HG03521 (cell line): Measurements from ENCODE around the gene SMARCB1.
"Not testable (repeated sequence)": the region's sequence is repeated elsewhere in the genome, so short reads cannot be mapped to it uniquely, and the experiment has no call there.

Source experiments
- ATAC-seq: cut with Tn5 transposase; IDR thresholded peaks from one replicate; pipeline ENCODE4 v1.9.1; 2021; ENCODE audit warnings: mild to moderate bottlenecking, moderate library complexity; ENCODE audit not compliant: unreplicated experiment

SMARCB1 gene

DNA sequence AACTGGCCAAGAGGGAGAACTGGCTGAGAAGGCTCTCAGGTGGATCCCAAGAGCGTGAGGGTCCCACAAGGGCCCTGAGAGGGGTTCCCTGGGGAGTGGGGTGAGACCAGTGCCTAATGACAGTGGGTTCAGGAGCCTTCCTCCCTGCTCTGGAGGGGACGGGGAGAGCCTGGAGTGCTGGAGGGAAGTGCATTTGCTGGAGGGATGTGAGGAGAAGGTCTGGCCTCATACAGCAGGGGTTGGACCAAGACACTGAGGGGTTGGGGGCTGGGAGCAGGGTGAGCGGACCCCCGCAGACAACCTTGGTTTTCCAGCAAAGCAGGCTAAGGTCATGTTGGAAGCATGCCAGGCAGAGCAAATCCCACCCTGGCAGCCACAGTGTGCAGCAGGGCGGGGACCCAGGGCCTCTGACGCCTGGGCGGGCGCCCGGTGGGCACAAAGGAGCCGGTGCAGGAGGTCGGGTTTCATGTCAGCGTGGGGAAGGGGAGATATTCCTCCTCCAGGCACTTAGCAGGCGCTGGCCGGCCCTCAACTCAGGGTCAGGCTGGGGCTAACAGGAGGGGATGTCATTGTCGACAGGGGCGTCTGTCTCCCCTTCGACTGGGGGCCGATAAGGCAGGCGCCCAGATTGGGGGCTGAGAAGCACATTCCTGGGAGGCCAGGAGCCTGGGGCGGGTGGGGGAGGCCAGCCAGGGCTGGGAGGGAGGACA is 55.1 kb downstream of the SMARCB1 start:
- ATAC-seq: no peak

DNA sequence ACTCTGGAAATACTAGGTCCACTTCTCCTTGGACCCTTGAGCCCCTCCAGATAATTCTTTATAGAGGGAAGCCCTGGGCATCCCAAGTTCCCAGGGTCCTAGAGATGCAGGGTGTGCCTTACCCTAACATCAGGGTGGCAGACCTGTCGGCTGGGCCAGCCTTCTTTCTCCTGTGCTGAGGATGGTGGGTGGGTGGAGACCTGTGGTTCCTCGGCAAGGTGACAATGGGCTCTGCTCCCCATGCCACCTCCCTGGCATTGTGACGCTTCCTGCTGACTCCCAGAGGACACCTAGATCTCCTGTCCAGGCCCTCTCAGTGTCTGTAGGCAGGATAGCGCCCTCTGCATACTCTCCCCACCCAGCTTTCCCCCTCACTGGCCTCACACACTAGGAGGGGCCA is 55.8 kb downstream of the SMARCB1 start:
- ATAC-seq: no peak

- ATAC-seq: no peak
These were observed 58.0 kb downstream of the SMARCB1 start for GRCh38 chr22:23844739-23845202.

DNA sequence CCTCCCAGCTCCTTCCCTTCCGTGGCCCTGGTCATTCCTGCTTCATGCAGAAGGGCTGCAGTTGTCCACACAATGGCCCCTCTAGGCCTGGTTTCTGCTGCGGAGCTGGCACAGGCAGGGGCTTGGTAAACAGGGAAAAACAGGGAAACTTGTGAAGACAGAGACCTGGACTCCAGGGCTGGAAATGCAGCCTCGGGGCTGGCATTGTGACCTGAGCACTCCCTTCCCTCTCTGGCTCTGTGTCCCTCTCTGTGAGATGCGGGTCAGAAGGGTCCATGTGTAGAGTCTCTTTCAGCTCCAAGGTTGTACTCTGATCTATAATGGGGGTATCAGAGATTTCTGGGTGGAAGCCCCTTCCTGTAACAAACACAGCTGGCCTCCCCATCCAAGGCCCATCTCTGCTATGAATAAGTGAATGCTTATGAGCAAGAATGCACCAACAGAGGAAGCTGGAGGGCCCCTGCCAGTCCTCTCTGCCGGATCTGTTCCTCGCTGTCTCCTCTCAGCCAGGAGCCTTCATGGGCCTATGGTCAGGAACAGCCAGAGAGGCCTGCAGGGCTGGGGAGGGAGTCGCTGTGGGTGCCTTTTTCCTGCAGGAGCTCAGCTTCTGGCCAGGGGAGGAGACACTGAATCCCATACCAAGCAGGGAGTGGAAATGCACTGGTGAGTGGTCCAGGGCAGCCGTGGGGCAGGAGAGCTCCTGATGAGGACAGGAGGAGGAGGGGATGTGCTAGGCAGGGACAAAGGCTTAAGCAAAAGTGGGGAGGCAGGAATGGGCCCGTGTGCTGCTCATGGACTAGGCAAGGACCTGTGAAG is 58.7 kb downstream of the SMARCB1 start:
- ATAC-seq: no peak

DNA sequence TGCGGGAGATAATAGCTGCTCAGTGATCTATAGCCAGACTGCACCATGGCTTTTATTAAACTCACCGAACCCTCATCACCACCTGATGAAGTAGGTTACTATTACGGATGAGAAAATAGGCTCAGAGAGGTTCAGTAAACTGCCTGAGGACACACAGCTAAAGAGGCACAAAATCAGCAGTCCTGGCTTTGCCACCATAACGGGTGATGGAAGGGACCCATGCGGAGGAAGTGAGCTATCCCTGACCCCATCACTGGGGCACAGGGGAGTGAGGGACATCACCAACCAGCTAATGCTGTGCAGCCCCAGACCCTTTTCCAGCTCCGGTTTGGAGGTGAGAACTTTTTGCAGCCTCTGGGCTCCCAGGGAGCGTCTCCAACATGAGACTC is 59.3 kb downstream of the SMARCB1 start:
- ATAC-seq: no peak

DNA sequence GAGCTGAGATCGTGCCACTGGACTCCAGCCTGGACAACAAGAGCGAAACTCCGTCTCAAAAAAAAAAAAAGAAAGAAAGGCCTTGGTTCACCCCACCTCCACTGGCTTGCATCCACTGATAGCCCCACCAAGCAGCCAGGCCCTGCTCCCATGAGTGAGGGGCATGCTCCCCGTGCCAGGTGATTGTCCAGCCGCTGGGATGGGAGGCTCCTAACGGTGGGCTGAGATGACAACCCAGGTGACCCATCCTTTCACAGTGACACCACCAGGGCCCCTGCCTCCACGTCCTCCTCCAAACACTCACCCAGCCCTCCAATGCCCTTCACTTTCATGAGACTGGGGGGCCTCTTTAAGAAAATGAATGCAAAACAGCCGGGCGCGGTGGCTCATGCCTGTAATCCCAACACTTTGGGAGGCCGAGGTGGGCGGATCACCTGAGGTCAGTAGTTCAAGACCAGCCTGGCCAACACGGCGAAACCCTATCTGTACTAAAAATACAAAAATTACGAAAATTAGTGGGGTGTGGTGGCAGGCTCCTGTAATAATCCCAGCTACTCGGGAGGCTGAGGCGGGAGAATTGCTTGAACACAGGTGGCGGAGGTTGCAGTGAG is 60.6 kb downstream of the SMARCB1 start:
- no peak for ATAC-seq

DNA sequence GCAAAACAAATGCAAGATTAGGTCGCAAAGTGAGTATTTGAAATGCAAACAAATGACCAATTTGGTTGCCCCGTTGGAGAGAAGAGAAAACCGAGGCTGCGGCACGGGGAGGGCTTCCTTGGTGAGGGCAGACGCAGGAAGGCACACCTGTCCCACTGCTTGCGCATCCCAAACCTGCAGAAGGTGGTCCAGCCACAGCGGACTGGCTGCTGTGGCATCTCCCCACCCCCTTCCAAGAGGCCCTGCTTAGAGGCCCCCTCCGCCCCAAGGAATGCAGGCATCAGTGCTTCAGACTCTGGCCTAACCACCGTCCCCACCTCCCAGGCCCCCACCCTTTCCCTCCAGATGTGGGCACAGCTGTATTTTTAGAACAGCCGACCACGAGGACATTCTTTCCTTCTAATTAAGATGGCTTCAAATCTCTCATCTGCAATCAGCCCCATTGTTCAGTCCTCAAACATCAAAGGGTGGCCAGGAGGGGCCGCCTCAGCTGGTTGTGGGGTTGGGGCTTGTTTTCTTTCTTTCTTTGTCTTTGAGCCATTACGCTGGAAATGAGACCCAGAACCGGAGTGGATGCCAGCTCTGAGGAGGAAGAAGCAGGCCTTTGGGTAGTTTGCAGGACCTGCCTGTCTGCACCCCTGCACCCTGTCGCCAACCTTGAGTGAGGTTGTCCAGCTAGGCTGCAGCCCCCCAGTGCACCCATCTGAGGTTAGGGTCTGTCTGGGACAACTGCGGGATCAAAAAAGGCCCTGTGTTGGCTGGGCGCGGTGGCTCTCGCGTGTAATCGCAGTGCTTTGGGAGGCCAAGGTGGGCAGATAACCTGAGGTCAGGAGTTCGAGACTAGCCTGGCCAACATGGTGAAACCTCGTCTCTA is 61.5 kb downstream of the SMARCB1 start:
- ATAC-seq: no peak

- ATAC-seq: no peak
These were observed 62.5 kb downstream of the SMARCB1 start for GRCh38 chr22:23849009-23850006.

- ATAC-seq: no peak
These were observed 63.4 kb downstream of the SMARCB1 start for GRCh38 chr22:23850136-23850611.

- peak; percentile 24 for ATAC-seq
These were observed 70.2 kb downstream of the SMARCB1 start for GRCh38 chr22:23856721-23857605.

DNA sequence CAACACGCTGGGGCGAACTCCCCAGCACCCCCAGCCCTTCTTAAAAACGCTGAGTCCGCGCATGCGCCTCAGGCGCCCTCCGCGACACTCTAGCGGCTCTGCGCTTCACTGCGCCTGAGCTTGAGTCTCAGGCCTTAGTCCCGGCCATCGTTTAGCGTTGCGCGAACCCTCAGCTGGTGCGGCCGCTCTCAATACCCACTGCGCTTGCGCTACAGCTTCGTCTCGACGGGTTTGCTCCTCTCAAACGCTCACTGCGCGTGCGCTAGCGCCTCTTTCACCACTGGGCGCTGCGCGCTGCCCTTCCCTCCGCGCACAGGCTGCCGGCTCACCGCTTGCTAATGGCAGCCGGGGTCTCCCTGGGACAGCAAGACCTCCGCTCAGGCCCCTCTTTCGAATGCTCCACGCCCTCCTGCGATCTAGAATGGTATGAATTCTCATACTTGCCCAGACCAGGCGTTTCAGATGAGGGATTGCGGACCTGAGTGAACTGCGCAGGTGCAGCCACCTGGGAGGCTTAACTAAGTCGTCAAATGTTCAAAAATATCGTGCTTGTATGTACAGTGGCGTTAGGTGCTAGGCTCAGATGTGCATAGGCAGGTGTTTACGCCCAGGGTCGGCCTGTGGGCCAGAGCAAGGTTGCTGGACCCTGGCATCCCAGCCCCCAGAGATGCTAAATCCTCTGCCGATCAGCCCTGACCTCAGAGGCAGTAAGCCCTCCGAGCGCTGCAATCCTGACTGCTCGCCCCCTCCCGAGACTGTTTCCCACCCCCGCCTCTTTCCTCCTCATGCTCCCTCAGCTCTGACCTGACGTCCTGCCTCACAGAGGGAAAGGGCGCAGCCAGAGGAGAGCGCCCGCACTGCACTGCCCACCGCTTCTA is 71.1 kb downstream of the SMARCB1 start, which contains the start of gene SLC2A11:
Gene SLC2A11, plus strand, starts transcription at position 270 of the 878 bp plus-strand sequence. Its CDS starts 125 bp downstream, at position 395.
- ATAC-seq: peak; percentile 92

DNA sequence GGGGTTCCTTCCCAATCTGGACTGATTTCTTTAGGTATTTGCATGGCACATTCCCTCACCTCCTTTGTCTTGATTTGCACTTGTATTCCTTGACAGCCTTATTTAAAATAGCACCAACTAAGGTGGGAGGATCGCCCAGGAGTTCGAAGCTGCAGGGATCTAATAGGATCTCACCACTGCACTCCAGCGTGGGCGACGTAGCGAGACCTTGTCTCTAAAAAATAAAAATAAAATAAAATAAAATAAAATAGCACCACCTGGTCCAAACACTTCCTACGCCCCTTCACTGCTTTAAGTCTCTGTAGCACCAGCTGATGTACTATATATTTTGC is 71.7 kb downstream of the SMARCB1 start:
- no peak for ATAC-seq

- ATAC-seq: no peak
These were observed 72.4 kb downstream of the SMARCB1 start for GRCh38 chr22:23859201-23859600.

DNA sequence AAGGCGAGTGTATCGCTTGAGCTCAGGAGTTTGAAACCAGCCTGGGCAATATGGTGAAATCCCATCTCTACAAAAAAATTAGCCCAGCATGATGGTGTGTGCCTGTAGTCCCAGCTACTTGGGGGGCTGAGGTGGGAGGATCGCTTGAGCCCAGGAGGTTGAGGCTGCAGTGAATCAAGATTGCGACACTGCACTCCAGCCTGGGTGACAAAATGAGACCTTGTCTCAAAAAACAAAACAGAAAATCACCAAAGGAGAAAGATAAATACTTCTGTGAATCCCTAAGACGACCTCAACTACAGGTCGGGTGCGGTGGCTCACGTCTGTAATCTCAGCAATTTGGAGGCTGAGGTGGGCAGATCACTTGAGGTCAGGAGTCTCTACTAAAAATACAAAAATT is 73.4 kb downstream of the SMARCB1 start:
- not testable (repeated sequence) for ATAC-seq

DNA sequence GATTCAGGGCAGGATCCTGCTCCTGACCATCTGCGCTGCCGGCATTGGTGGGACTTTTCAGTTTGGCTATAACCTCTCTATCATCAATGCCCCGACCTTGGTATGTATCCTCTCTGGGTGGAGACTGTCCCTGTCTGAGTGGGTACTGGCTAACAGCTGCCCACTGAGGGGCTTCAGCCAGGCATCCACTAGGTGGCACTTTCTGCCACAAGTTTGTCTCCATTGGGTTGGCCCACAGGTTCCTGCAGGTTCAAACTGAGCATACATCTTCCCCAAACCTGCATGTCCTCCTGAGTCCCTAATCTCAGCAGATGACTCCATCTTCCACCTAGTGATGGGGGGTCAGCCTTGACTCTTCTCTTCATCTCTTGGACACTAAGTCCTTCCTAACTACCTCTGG is 75.3 kb downstream of the SMARCB1 start:
- no peak for ATAC-seq

- ATAC-seq: not testable (repeated sequence)
These were observed 77.9 kb downstream of the SMARCB1 start for GRCh38 chr22:23864499-23865154.

GRCh38 chr22:23868580-23868979 is 81.8 kb downstream of the SMARCB1 start:
- no peak for ATAC-seq
